HEK293 (cell line): ENCODE data around the gene SMURF2.
A peak's percentile ranks its signal among the peaks of the same experiment; 100 is the strongest.

Source experiments
- BCL11A ChIP-seq: fragments of 450-650 bp; formaldehyde crosslinking; IDR thresholded peaks from 2 replicates; pipeline ENCODE4 v1.5.1; 2016; ENCODE audit warnings: low read depth, missing biosample characterization, missing genetic modification characterization
- EGR2 ChIP-seq: fragments of 450-650 bp; formaldehyde crosslinking; IDR thresholded peaks from 2 replicates; pipeline ENCODE4 v1.5.1; 2016; ENCODE audit warnings: low read depth, missing biosample characterization, missing genetic modification characterization
- KLF16 ChIP-seq: fragments of 450-650 bp; formaldehyde crosslinking; IDR thresholded peaks from 2 replicates; pipeline ENCODE4 v1.5.1; 2017; ENCODE audit warnings: missing biosample characterization, missing genetic modification characterization
- OSR2 ChIP-seq: fragments of 450-650 bp; formaldehyde crosslinking; IDR thresholded peaks from 2 replicates; pipeline ENCODE4 v1.5.1; 2016; ENCODE audit warnings: missing biosample characterization, missing genetic modification characterization
- SCRT2 ChIP-seq: fragments of 450-650 bp; formaldehyde crosslinking; IDR thresholded peaks from 2 replicates; pipeline ENCODE4 v1.5.1; 2016; ENCODE audit warnings: missing biosample characterization, missing genetic modification characterization
- ZBTB48 ChIP-seq: fragments of 450-650 bp; formaldehyde crosslinking; IDR thresholded peaks from 2 replicates; pipeline ENCODE4 v1.5.1; 2016; ENCODE audit warnings: missing biosample characterization, missing genetic modification characterization
- ZFP41 ChIP-seq: fragments of 450-650 bp; formaldehyde crosslinking; IDR thresholded peaks from 2 replicates; pipeline ENCODE4 v1.5.1; 2016; ENCODE audit warnings: missing biosample characterization, missing genetic modification characterization, borderline replicate concordance
- ZNF239 ChIP-seq: fragments of 450-650 bp; formaldehyde crosslinking; IDR thresholded peaks from 2 replicates; pipeline ENCODE4 v1.5.1; 2016; ENCODE audit warnings: missing biosample characterization, missing genetic modification characterization
- ZNF416 ChIP-seq: fragments of 450-650 bp; formaldehyde crosslinking; IDR thresholded peaks from 2 replicates; pipeline ENCODE4 v1.5.1; 2016; ENCODE audit warnings: missing biosample characterization, missing genetic modification characterization
- ZNF423 ChIP-seq: fragments of 450-650 bp; formaldehyde crosslinking; IDR thresholded peaks from 2 replicates; pipeline ENCODE4 v1.5.1; 2016; ENCODE audit warnings: missing biosample characterization, missing genetic modification characterization
- ZNF473 ChIP-seq: fragments of 450-650 bp; formaldehyde crosslinking; IDR thresholded peaks from 2 replicates; pipeline ENCODE4 v1.5.1; 2017; ENCODE audit warnings: missing biosample characterization, missing genetic modification characterization
- ZNF510 ChIP-seq: fragments of 450-650 bp; formaldehyde crosslinking; IDR thresholded peaks from 2 replicates; pipeline ENCODE4 v1.5.1; 2018; ENCODE audit warnings: mild to moderate bottlenecking, missing genetic modification characterization, missing biosample characterization; ENCODE audit not compliant: insufficient replicate concordance
- ZNF514 ChIP-seq: fragments of 450-650 bp; formaldehyde crosslinking; IDR thresholded peaks from 2 replicates; pipeline ENCODE4 v1.5.1; 2016; ENCODE audit warnings: missing biosample characterization, missing genetic modification characterization
- ZNF548 ChIP-seq: fragments of 450-650 bp; formaldehyde crosslinking; IDR thresholded peaks from 2 replicates; pipeline ENCODE4 v1.5.1; 2016; ENCODE audit warnings: missing biosample characterization, missing genetic modification characterization
- ZNF571 ChIP-seq: fragments of 450-650 bp; formaldehyde crosslinking; IDR thresholded peaks from 2 replicates; pipeline ENCODE4 v1.5.0; 2017; ENCODE audit warnings: missing biosample characterization, missing genetic modification characterization
- ZNF596 ChIP-seq: fragments of 450-650 bp; IDR thresholded peaks from 2 replicates; pipeline ENCODE4 v1.5.0; 2018; ENCODE audit warnings: missing biosample characterization, mild to moderate bottlenecking, missing genetic modification characterization, moderate library complexity
- ZNF600 ChIP-seq: fragments of 450-650 bp; formaldehyde crosslinking; IDR thresholded peaks from 2 replicates; pipeline ENCODE4 v1.5.1; 2016; ENCODE audit warnings: missing biosample characterization, missing genetic modification characterization
- ZNF654 ChIP-seq: fragments of 450-650 bp; formaldehyde crosslinking; IDR thresholded peaks from 2 replicates; pipeline ENCODE4 v1.5.1; 2016; ENCODE audit warnings: low read depth, missing biosample characterization, missing genetic modification characterization
- ZNF76 ChIP-seq: fragments of 450-650 bp; formaldehyde crosslinking; IDR thresholded peaks from 2 replicates; pipeline ENCODE4; 2016; ENCODE audit warnings: low read depth, missing biosample characterization, missing genetic modification characterization, borderline replicate concordance
- ZNF843 ChIP-seq: fragments of 450-650 bp; formaldehyde crosslinking; IDR thresholded peaks from 2 replicates; pipeline ENCODE4 v1.5.1; 2016; ENCODE audit warnings: missing biosample characterization, missing genetic modification characterization
- TF ChIP-seq, protein P1 (sequence below): fragments of 450-650 bp; formaldehyde crosslinking; IDR thresholded peaks from 2 replicates; pipeline ENCODE4 v1.5.1; 2016; ENCODE audit warnings: missing biosample characterization, missing genetic modification characterization, borderline replicate concordance
- TF ChIP-seq, protein P2 (sequence below): fragments of 450-650 bp; formaldehyde crosslinking; IDR thresholded peaks from 2 replicates; pipeline ENCODE4 v1.5.1; 2016; ENCODE audit warnings: missing biosample characterization, missing genetic modification characterization
- TF ChIP-seq, protein P3 (sequence below): sonication (generic); formaldehyde crosslinking; IDR thresholded peaks from 2 replicates; pipeline ENCODE4 v1.8.1; 2022; ENCODE audit warnings: mild to moderate bottlenecking, moderate library complexity, missing genetic modification reagents
- TF ChIP-seq, protein P4 (sequence below): fragments of 450-650 bp; IDR thresholded peaks from 2 replicates; pipeline ENCODE4 v1.5.1; 2018; ENCODE audit warnings: missing biosample characterization, mild to moderate bottlenecking, missing genetic modification characterization
- TF ChIP-seq, protein P5 (sequence below): fragments of 450-650 bp; formaldehyde crosslinking; IDR thresholded peaks from 2 replicates; pipeline ENCODE4 v1.5.1; 2017; ENCODE audit warnings: missing biosample characterization, missing genetic modification characterization
- TF ChIP-seq, protein P6 (sequence below): fragments of 450-650 bp; formaldehyde crosslinking; IDR thresholded peaks from 2 replicates; pipeline ENCODE4 v1.5.1; 2016; ENCODE audit warnings: missing biosample characterization, missing genetic modification characterization, low read depth
- TF ChIP-seq, protein P7 (sequence below): fragments of 450-650 bp; formaldehyde crosslinking; IDR thresholded peaks from 2 replicates; pipeline ENCODE4 v1.5.1; 2016; ENCODE audit warnings: missing biosample characterization, missing genetic modification characterization

The SMURF2 gene

DNA sequence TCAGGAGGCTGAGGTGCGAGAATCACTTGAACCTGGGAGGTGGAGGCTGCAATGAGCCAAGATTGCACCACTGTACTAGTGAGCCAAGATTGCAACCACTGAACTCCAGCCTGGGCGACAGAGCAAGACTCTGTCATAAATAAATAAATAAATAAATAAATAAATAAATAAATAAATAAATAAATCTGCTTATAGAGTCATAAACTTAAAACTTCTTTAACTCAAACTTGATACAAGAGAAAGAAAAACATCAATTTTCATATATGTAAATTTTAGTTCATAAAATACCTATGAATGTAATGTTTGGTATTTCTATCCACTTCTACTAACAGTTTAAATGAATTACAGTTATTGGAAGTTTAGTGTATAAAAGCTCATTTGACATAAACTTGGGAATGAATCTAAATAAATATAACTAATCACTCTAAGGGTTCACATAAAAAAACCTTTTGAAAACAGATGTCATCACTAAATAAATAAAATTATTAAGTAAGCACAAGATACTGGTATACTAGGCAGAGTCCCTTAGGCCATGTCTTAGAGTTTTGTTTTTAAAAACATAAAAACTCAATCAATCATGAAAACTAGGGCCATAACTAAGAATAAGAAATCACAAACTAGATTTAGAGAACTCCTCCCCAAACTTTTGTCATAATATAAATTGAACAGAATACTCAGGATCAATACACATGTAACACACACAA, 54.1 kb downstream of the SMURF2 start (continued):
- TF ChIP-seq, protein P1, sequence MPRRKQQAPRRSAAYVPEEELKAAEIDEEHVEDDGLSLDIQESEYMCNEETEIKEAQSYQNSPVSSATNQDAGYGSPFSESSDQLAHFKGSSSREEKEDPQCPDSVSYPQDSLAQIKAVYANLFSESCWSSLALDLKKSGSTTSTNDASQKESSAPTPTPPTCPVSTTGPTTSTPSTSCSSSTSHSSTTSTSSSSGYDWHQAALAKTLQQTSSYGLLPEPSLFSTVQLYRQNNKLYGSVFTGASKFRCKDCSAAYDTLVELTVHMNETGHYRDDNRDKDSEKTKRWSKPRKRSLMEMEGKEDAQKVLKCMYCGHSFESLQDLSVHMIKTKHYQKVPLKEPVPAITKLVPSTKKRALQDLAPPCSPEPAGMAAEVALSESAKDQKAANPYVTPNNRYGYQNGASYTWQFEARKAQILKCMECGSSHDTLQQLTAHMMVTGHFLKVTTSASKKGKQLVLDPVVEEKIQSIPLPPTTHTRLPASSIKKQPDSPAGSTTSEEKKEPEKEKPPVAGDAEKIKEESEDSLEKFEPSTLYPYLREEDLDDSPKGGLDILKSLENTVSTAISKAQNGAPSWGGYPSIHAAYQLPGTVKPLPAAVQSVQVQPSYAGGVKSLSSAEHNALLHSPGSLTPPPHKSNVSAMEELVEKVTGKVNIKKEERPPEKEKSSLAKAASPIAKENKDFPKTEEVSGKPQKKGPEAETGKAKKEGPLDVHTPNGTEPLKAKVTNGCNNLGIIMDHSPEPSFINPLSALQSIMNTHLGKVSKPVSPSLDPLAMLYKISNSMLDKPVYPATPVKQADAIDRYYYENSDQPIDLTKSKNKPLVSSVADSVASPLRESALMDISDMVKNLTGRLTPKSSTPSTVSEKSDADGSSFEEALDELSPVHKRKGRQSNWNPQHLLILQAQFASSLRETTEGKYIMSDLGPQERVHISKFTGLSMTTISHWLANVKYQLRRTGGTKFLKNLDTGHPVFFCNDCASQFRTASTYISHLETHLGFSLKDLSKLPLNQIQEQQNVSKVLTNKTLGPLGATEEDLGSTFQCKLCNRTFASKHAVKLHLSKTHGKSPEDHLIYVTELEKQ (tag by site-specific recombination) = no peak
- no peak for TF ChIP-seq ZNF548 (tag by site-specific recombination)
- TF ChIP-seq ZNF416 (tag by site-specific recombination) = no peak
- TF ChIP-seq ZNF239 (tag by site-specific recombination) = no peak
- TF ChIP-seq BCL11A (tag by site-specific recombination) = no peak
- TF ChIP-seq ZNF600 (tag by site-specific recombination) = no peak
- TF ChIP-seq, protein P2, sequence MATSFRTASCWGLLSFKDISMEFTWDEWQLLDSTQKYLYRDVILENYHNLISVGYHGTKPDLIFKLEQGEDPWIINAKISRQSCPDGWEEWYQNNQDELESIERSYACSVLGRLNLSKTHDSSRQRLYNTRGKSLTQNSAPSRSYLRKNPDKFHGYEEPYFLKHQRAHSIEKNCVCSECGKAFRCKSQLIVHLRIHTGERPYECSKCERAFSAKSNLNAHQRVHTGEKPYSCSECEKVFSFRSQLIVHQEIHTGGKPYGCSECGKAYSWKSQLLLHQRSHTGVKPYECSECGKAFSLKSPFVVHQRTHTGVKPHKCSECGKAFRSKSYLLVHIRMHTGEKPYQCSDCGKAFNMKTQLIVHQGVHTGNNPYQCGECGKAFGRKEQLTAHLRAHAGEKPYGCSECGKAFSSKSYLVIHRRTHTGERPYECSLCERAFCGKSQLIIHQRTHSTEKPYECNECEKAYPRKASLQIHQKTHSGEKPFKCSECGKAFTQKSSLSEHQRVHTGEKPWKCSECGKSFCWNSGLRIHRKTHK (tag by site-specific recombination) = no peak
- TF ChIP-seq, protein P3, sequence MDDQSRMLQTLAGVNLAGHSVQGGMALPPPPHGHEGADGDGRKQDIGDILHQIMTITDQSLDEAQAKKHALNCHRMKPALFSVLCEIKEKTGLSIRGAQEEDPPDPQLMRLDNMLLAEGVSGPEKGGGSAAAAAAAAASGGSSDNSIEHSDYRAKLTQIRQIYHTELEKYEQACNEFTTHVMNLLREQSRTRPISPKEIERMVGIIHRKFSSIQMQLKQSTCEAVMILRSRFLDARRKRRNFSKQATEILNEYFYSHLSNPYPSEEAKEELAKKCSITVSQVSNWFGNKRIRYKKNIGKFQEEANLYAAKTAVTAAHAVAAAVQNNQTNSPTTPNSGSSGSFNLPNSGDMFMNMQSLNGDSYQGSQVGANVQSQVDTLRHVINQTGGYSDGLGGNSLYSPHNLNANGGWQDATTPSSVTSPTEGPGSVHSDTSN (CRISPR knock-in tag) = no peak
- no peak for TF ChIP-seq ZNF76 (tag by site-specific recombination)
- TF ChIP-seq ZFP41 (tag by site-specific recombination) = no peak
- TF ChIP-seq ZNF654 (tag by site-specific recombination) = peak; percentile 57
- TF ChIP-seq ZNF571 (tag by site-specific recombination) = no peak
- TF ChIP-seq, protein P4, sequence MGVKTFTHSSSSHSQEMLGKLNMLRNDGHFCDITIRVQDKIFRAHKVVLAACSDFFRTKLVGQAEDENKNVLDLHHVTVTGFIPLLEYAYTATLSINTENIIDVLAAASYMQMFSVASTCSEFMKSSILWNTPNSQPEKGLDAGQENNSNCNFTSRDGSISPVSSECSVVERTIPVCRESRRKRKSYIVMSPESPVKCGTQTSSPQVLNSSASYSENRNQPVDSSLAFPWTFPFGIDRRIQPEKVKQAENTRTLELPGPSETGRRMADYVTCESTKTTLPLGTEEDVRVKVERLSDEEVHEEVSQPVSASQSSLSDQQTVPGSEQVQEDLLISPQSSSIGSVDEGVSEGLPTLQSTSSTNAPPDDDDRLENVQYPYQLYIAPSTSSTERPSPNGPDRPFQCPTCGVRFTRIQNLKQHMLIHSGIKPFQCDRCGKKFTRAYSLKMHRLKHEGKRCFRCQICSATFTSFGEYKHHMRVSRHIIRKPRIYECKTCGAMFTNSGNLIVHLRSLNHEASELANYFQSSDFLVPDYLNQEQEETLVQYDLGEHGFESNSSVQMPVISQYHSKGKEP (tag by site-specific recombination) = no peak
- TF ChIP-seq ZNF423 = no peak
- TF ChIP-seq, protein P5, sequence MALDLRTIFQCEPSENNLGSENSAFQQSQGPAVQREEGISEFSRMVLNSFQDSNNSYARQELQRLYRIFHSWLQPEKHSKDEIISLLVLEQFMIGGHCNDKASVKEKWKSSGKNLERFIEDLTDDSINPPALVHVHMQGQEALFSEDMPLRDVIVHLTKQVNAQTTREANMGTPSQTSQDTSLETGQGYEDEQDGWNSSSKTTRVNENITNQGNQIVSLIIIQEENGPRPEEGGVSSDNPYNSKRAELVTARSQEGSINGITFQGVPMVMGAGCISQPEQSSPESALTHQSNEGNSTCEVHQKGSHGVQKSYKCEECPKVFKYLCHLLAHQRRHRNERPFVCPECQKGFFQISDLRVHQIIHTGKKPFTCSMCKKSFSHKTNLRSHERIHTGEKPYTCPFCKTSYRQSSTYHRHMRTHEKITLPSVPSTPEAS = no peak
- no peak for TF ChIP-seq KLF16 (tag by site-specific recombination)
- TF ChIP-seq ZNF510 = peak; percentile 91
- TF ChIP-seq ZNF514 = 0 out of 2 replicates have a peak, but pooled peaks have one; percentile 64
- TF ChIP-seq, protein P6, sequence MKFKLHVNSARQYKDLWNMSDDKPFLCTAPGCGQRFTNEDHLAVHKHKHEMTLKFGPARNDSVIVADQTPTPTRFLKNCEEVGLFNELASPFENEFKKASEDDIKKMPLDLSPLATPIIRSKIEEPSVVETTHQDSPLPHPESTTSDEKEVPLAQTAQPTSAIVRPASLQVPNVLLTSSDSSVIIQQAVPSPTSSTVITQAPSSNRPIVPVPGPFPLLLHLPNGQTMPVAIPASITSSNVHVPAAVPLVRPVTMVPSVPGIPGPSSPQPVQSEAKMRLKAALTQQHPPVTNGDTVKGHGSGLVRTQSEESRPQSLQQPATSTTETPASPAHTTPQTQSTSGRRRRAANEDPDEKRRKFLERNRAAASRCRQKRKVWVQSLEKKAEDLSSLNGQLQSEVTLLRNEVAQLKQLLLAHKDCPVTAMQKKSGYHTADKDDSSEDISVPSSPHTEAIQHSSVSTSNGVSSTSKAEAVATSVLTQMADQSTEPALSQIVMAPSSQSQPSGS (tag by site-specific recombination) = no peak
- TF ChIP-seq ZNF473 = no peak
- TF ChIP-seq EGR2 (tag by site-specific recombination) = no peak
- TF ChIP-seq OSR2 = no peak
- no peak for TF ChIP-seq ZNF843 (tag by site-specific recombination)
- TF ChIP-seq, protein P7, sequence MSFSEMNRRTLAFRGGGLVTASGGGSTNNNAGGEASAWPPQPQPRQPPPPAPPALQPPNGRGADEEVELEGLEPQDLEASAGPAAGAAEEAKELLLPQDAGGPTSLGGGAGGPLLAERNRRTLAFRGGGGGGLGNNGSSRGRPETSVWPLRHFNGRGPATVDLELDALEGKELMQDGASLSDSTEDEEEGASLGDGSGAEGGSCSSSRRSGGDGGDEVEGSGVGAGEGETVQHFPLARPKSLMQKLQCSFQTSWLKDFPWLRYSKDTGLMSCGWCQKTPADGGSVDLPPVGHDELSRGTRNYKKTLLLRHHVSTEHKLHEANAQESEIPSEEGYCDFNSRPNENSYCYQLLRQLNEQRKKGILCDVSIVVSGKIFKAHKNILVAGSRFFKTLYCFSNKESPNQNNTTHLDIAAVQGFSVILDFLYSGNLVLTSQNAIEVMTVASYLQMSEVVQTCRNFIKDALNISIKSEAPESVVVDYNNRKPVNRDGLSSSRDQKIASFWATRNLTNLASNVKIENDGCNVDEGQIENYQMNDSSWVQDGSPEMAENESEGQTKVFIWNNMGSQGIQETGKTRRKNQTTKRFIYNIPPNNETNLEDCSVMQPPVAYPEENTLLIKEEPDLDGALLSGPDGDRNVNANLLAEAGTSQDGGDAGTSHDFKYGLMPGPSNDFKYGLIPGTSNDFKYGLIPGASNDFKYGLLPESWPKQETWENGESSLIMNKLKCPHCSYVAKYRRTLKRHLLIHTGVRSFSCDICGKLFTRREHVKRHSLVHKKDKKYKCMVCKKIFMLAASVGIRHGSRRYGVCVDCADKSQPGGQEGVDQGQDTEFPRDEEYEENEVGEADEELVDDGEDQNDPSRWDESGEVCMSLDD = no peak
- no peak for TF ChIP-seq ZNF596
- no peak for TF ChIP-seq ZBTB48 (tag by site-specific recombination)
- TF ChIP-seq SCRT2 (tag by site-specific recombination) = no peak
